Loucy (cell line): ENCODE measurements around the gene PRKD3.

Experiments used
- EZH2phosphoT487 ChIP-seq: fragments of 200-600 bp; IDR thresholded peaks from 2 replicates; pipeline ENCODE4 v1.6.1; 2018; ENCODE audit warnings: antibody characterized with exemption, mild to moderate bottlenecking, moderate library complexity, borderline replicate concordance
- TF ChIP-seq, protein P1 (sequence below): fragments of 200-600 bp; sonication (generic); conservative IDR thresholded peaks from 2 replicates; pipeline ENCODE4 v1.5.1; 2014; ENCODE audit warnings: mild to moderate bottlenecking, antibody characterized with exemption, low read length

DNA sequence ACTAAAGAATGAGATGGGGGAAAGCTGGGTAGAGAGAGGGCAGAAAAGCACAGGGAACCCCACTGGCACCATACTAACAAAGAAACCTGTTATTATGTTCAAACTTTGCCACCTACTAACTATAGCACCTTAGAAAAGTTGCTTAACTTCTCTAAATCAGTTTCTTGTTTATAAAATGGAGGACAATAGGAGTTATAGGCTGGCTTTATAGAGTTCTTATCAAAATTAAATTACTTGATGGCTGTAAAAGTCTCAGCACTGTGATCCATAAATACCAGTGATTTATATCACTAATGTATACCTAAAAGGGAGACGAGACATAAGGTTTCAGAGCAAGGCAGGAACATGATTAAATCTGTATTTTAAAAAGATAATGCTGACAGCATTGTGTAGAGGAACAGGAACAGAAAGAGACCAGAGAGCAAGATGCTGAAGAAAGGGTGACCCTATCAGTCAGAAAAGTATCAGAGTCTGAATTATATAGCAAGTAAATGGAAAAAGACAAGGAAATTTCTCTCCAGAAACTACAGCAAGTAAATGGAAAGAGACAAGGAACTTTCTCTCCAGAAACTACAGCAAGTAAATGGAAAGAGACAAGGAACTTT lies 29.1 kb downstream of the PRKD3 start:
- TF ChIP-seq, protein P1, sequence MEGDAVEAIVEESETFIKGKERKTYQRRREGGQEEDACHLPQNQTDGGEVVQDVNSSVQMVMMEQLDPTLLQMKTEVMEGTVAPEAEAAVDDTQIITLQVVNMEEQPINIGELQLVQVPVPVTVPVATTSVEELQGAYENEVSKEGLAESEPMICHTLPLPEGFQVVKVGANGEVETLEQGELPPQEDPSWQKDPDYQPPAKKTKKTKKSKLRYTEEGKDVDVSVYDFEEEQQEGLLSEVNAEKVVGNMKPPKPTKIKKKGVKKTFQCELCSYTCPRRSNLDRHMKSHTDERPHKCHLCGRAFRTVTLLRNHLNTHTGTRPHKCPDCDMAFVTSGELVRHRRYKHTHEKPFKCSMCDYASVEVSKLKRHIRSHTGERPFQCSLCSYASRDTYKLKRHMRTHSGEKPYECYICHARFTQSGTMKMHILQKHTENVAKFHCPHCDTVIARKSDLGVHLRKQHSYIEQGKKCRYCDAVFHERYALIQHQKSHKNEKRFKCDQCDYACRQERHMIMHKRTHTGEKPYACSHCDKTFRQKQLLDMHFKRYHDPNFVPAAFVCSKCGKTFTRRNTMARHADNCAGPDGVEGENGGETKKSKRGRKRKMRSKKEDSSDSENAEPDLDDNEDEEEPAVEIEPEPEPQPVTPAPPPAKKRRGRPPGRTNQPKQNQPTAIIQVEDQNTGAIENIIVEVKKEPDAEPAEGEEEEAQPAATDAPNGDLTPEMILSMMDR, result no peak
- TF ChIP-seq EZH2phosphoT487, result no peak
